ENCODE data around the gene ARHGAP33.

GRCh38 chr19:35742121-35742724, 33.1 kb upstream of the ARHGAP33 start, which contains the start of gene IGFLR1:
- TF ChIP-seq EZH2 (IDR thresholded peaks at IDR 0.05; ENCODE audit: low read length): no peak
- TF ChIP-seq, protein P1, sequence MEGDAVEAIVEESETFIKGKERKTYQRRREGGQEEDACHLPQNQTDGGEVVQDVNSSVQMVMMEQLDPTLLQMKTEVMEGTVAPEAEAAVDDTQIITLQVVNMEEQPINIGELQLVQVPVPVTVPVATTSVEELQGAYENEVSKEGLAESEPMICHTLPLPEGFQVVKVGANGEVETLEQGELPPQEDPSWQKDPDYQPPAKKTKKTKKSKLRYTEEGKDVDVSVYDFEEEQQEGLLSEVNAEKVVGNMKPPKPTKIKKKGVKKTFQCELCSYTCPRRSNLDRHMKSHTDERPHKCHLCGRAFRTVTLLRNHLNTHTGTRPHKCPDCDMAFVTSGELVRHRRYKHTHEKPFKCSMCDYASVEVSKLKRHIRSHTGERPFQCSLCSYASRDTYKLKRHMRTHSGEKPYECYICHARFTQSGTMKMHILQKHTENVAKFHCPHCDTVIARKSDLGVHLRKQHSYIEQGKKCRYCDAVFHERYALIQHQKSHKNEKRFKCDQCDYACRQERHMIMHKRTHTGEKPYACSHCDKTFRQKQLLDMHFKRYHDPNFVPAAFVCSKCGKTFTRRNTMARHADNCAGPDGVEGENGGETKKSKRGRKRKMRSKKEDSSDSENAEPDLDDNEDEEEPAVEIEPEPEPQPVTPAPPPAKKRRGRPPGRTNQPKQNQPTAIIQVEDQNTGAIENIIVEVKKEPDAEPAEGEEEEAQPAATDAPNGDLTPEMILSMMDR (optimal IDR thresholded peaks at IDR 0.05 in 1 of 3, IDR thresholded peaks at IDR 0.05 in 1 of 3, conservative IDR thresholded peaks at IDR 0.05 in 1 of 3; ENCODE audit: extremely low read depth in 1 of 3, insufficient read depth in 2 of 3, low read length in 3 of 3): no peak
